Kidney capillary endothelial cell (primary cell): ENCODE data around the gene CABLES2.

Source experiments
- DNase-seq: peaks from one replicate; pipeline ENCODE4 v3.0.0-alpha.2; 2018; ENCODE audit warnings: low spot score

CABLES2 gene

DNA sequence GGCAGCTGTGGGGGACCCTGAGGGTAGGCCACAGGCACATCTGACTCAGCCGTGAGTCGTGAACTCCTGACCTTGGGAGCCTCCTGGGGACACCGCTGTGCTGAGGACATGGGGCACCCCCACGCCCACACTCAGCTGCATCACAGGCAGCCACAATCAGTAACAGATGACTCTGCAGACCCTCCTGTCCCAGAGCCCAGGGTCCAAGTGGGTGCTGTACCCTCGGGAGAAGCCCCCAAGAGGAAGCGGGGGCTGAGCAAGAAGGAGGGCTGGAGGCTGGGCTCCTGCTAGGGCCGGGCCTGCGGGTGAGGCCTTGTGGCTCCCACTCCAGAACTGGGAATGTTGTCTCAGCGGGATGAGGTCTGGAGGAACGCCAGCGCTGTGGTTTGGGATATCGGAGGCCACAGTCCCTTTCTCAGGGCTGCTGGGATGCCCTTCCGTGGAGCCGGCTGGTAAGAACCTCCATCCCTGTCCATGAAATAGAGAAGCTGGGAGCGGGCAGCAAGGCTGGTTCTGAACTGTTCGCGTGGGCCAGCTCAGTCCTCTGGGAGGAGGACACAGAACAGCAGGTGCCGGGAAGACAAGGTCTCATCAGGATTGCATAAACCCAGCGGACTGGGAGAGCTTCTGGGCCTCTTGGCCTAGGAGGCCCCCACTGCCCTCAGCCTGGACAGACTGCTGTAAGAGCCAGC lies 36.8 kb downstream of the CABLES2 start:
- no peak for DNase-seq

- DNase-seq: no peak
Observed at GRCh38 chr20:62369815-62370114, 37.3 kb downstream of the CABLES2 start.

DNA sequence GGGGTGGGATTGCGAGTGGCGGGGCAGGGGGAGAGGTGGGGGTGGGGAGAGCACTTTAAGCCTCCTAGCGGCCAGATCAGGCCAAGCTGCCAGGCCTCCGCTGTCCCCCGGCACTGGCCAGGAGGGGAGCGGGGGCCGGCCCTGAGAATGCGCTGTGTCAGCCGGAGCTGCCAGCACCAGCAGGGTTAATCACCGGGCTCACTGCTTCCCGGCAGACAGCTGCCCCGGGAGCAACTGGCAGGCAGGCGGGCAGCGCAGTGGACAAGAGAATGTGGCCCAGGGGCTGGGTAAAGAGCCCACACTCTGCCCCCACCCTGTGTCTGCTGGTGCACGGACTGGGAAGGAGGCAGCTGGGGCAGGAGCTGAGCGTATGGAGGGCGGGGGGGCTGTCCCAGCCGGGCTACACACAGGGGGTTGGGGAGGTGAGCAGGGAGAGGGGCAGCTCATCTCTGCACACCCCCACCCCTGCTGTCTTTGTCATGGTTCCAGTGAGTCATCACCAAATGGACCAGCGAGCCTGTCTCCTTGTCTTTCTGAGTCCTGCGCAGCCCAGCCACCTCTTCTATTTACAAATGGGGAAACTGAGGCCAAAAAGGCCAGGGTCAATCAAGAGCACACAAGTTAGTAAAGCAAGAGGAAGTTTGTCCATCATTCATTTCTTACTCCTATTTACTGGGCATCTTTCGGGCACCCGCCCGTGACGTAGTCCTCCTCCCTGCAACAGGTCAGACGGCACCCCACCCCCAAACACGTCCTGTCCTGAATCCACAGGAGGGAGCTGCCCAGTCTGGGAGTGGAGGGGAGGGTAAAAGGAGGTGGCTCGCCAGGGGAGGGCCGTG lies 37.9 kb downstream of the CABLES2 start:
- peak; percentile 64 for DNase-seq

DNA sequence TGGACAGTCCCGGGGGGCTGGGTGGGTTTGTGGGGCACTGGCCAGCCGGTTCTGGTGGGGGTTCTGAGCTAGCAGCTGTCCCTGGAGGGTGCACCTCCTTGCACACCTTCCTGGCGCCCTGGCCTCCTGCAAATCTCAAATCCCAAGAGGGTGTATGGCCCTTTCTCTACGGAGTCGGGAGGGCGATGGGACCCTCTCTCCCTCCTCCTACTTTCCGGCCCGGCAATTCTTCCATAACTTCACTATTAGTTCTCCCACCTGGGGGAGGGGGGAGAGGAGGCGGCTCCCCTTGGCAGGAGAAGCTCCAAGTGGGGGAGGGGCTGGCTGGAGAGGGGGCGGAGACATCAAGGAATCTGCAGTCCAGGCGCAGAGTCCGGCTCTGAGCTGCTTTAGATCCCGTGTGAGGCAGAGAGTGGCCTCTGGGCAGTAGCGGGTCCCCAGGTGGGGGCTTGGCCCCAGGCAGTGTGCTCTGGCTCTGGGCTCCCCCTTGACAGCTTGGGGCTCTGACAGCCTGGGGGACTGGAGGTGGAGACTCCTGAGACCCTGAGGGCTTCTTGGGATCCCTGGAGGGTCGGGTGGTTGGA lies 38.6 kb downstream of the CABLES2 start:
- DNase-seq: no peak

GRCh38 chr20:62367633-62368391 lies 39.3 kb downstream of the CABLES2 start:
- no peak for DNase-seq

DNA sequence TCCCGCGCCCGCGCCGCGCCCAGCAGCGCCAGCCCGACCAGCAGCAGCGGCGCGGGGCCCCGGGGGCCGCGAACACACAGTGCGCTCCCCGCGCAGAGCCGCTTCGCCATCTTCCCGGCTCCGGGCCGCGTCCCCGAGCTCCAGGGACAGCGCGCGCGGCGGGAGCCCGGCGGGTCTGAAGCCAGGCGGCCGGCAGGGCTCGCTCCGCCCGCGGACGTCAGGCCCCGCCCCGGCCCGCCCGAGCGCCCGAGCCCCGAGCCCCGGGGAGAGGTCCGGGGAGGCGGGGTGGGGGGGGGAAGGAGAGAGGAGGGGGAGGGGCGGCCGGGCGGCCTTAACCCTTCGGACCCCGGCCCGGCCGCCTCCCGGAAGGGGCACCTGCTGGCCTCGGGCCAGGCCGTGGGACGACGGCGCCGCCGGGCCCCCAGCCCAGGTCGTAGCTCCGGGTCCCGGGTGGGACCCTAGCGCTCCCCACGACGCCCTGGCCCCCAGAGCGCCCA lies 39.9 kb downstream of the CABLES2 start, which contains the start of gene LAMA5:
TSS of gene LAMA5 (minus strand) at position 177 of the 497 bp plus-strand sequence. CDS start at position 110, 67 bp downstream.
- no peak for DNase-seq

DNA sequence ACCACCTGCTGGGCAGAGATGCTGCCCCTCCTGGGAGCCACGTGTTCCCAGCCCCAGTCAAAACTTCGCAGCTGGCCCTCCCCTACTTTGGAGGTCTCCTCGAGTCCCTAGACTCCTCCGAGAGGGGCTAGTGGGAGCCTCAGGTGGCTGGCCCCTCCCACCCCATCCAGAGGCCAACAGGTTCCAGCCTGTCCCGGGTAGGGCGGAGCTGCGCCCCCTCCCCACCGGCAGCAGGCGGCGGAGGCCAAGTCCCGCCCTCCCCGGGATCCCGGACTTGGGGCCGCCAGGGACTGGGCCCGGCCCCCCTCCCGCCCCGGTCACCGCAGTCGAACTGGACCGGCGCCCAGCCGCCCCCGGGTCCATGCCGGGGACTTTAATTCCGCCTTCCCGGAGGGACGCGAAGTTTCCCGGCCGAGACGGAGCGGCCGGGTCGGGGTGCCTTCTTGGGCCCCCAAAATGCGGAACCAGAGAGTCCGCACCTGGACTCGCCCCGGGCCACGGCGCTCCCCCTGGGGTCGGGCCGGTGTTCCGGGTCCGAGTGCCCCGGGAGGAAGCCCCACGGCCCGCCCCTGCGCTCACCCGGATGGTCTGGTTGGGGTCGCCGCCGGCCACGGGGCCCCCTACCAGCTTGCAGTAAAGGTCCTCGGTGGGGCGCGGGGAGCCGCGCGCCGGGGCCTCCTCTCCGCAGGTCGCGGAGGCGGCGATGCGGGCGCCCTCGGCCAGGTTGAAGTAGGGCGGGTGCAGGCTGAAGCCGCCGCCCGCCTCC lies 40.5 kb downstream of the CABLES2 start:
- no peak for DNase-seq

GRCh38 chr20:62365814-62366369 lies 41.2 kb downstream of the CABLES2 start:
- DNase-seq: no peak

DNA sequence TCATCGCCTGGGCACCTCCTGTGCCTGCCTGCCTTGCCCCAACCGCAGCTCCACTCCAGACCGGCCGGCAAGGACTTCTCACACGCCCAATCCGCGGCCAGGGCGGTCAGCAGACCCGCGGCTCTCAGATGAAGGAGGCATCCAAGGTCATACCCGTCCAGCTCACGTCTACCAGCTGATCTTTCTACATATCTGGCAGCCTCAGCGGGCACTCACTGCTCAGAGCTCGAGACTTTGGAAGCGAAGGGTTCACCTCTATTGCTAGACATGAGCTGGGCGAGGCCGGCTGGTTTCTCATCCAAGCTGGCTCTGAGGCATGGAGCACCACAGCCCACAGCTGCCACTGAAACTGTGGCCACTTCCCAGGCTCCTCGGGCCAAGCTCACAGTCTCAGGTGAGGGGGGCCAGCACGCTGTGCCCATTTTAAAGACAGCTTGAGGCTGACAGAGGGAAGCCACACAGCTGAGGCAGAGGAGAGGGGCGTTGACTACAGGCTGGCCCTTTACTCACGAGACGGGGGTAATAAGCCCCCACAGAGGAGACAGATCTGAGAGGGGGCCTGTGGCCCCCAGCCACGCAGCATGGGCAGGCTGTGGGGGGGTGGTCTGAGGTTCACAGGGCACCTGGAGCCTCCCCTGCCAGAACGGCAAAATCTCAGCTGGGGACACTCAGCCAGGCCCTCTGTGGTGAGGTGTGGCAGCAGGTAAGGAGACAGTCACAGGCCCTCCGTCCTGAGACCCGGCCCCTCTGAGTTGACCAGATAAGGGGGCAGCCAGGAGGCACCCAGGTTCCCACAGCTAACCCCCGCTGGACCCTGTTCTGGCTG lies 42.0 kb downstream of the CABLES2 start:
- no peak for DNase-seq

- peak; percentile 64 for DNase-seq
Observed at GRCh38 chr20:62363920-62364851, 42.9 kb downstream of the CABLES2 start.

DNA sequence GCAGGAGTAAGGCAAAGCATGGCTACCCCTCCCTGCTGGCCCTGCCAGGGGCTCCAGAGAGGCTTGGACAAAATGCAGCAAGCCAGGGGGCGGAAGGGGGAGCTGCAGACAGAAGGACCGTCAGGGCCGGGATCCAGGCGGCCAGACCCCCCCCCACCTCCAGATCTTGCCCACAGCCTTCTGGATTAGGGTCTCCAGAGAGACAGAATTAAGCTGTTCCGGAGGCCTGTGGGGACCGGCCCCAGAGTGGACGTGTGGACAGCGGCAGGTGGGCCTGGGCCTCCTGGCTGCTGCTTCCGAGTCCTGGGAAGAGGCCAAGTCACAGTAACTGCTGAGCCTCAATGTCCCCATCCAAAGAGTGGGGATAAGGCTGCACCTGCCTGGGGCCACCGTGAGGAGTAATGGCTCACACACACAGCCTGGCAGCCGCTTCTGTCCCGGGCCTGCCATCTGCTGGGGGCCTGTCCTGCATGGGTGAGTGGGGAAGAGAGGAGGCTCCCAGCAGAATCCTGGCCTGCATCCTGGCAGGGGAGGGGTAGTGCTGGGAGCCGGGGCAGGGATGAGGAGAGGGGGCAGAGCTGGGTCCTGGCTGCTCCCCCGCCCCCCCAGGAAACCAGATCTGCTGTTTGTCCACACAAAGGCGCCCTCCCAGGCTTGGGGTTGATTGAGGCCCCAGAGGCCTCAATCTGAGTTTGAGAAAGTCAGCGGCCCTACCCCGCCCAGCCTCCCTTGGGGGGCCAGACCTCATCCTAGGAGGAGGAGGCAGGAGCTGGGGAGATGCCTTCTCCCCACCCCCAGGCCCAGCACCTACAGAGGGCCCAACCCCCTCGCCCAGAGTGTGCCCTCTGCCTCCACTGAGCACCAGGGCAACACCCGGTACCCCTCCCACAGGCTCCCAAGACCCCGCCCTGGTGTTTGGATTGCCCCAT lies 43.8 kb downstream of the CABLES2 start:
- no peak for DNase-seq

- no peak for DNase-seq
Observed at GRCh38 chr20:62362590-62362940, 44.5 kb downstream of the CABLES2 start.

- DNase-seq: no peak
Observed at GRCh38 chr20:62361799-62362589, 45.1 kb downstream of the CABLES2 start.

DNA sequence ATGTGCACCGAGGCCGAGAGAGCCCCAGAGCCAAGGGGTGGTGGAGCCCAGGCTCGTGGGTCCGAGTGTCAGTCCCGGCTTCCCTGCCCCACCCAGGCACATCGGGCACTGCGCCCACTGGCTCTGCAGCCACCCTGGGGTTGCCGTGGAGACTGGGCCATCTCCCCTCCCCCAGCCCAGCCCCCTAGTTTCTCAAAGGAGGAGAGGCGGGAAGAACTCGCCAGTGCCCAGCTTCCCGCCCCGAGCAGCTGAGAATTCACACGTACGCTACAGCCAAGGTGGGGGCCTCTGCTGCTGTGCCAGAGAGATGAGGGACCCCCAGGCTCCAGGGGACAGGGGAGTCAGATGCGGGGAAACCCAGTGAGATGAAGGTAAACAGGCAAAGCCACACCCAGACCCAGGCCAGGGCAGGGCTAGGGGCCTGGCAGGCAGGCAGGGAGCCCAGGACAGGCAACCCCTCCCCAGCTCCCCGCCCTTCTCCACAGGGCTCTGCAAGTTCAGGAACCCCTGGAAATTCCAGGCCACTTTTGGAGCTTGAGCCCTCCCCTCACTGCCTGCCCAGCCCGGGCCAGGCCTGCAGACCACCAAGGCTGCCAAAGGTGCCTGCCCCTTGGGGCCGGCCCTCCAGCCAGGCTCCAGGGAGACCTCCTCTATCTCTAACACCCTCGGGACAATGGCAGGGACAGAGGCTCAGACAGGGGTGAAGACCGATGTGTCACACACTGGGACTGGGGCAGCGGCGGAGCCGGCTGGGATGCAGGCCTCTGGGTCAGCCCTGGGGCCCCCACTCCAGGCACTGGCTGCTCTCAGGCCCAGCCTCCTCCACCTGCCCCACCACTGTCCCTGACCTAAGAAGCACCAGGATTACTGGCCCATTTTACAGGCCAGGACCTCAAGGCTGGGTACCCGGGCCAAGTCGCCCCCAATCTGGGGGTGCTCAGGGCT lies 46.0 kb downstream of the CABLES2 start:
- DNase-seq: no peak

DNA sequence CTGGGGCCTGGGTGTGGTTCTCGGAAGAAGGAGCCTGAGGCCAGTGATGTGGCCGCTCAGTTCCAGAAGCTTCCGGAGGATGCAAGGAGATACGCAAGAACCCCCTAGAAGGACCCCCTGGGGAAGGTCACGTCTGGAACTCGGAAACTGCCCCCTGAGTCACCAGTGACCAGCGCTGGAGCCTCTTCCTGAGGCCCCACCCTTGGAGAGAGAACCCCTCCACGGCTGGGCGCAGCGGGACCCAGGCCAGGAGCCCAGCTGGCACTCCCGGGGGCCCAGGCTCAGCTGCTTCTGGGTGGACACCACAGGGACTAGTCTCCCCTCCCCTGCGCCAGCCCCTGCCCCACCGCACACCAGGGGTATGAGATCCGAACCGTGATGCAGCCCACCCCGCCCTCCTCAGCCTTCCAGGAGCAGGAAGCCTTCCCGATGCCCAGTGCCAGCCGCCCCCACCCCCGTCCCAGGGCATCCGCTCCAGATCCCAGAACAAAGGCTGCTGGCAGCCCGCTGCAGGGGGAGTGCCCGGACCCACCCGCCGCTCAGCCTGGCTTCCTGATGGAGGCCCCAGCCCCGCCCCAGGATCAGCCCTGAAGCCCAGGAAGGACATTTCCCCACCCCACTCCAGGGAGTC lies 47.5 kb downstream of the CABLES2 start:
- peak; percentile 97 for DNase-seq
